Measurements from ENCODE around the gene CCNJ.

DNA sequence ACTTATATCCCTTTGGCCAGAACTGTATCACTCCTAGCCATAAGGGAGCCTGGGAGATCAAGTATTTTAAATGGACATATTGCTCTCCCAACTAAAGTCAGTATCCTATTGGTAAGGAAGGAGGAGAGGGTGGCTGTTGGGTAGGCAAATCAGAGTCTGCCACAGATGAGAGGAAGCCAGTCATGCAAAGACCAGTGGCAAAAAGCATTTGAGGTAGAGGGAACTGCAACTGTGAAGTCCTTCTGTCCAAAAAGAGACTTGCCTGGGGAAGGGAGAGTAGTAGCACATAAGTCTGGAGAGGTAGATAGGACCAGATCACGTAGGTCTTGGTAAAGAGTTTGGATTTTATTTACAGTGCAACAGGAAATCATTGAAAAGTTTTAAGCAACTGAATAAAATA lies 8.8 kb upstream of the CCNJ start:
- TF ChIP-seq, protein P1, sequence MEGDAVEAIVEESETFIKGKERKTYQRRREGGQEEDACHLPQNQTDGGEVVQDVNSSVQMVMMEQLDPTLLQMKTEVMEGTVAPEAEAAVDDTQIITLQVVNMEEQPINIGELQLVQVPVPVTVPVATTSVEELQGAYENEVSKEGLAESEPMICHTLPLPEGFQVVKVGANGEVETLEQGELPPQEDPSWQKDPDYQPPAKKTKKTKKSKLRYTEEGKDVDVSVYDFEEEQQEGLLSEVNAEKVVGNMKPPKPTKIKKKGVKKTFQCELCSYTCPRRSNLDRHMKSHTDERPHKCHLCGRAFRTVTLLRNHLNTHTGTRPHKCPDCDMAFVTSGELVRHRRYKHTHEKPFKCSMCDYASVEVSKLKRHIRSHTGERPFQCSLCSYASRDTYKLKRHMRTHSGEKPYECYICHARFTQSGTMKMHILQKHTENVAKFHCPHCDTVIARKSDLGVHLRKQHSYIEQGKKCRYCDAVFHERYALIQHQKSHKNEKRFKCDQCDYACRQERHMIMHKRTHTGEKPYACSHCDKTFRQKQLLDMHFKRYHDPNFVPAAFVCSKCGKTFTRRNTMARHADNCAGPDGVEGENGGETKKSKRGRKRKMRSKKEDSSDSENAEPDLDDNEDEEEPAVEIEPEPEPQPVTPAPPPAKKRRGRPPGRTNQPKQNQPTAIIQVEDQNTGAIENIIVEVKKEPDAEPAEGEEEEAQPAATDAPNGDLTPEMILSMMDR (conservative IDR thresholded peaks at IDR 0.05; ENCODE audit: low read depth, low read length), result no peak
- no peak for TF ChIP-seq EZH2 (IDR thresholded peaks at IDR 0.05; ENCODE audit: low read length, unreplicated experiment)
- no peak for TF ChIP-seq EZH2phosphoT487 (IDR thresholded peaks at IDR 0.05; ENCODE audit: borderline replicate concordance, low read length)

Measured in PC-3 (cell line).